HG02642 (cell line): ENCODE data around the gene CCSER1.
"Not testable (repeated sequence)": the region's sequence is repeated elsewhere in the genome, so short reads cannot be mapped to it uniquely, and the experiment has no call there.

Source experiments
- ATAC-seq: cut with Tn5 transposase; IDR thresholded peaks from one replicate; pipeline ENCODE4 v1.9.1; 2021; ENCODE audit warnings: mild to moderate bottlenecking; ENCODE audit not compliant: unreplicated experiment, poor library complexity

The CCSER1 gene

DNA sequence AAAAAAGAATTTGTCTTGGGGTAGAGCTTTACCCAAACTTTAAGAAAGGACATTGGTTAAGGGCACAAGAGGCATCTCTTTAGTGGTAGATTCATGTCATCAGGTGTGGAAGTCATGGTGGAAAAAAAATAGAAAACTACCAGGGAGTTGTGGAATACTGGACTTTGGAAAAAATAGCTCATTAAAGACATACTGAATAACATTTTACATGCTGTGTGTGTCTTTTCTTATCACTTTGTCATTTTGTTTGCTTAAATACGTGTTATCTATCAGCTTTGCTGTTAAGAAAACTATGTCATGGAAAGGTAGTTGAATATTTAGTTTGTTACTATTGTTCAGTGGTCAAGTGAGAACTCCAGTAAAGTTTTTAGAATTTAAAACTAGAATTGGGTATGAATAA lies 147.0 kb downstream of the CCSER1 start:
- no peak for ATAC-seq

DNA sequence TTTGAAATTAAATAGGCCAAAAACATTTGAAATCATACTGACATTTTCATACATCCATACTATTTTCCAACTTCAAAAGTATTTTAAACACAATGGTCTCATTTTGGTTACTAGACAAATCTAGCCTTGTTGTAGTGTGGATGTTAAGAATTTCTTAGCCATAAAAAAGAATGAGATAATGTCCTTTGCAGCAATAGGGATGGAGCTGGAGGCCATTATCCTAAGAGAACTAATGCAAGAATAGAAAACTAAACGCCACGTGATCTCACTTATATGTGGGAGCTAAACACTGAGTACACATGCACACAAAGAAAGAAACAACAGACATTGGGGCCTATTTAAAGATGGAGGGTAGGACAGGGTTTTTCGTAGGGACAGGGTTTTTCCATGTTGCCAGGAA lies 153.8 kb downstream of the CCSER1 start:
- ATAC-seq: no peak

DNA sequence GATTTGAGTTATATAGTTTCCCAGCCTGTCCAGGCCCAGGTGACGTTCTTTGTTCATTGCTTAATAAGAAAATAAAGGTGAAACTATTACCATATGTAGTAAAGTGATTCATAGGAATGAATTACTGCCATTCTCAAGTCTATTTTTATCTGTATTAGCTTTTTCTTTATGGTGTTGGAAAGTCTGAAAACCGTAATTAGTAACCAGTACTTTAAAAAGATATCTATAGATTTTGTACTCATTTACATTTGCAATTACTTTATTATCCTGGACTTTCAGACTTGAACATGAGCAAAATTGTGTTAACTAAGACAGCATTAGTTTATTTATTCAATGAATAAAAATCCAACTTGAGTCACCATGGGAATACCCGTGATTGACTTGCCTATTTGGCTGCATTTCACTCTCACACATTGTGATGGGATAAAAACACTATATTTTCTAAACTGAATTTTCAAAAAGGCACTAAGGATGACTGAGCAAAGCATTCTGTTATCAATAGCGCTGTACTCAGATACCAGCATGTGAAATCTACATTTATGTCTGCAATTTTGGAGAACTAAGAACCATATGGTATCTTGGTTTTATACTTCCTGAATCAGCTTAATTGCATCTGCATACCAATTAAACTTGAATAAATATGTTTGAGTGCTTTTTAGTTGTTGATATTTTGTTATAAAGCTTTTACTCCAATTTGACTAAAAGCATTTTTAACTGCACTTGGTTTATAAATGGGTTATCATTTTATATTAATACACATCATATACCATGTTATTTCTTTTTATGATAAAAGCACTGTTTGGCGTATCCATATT lies 154.6 kb downstream of the CCSER1 start:
- no peak for ATAC-seq

DNA sequence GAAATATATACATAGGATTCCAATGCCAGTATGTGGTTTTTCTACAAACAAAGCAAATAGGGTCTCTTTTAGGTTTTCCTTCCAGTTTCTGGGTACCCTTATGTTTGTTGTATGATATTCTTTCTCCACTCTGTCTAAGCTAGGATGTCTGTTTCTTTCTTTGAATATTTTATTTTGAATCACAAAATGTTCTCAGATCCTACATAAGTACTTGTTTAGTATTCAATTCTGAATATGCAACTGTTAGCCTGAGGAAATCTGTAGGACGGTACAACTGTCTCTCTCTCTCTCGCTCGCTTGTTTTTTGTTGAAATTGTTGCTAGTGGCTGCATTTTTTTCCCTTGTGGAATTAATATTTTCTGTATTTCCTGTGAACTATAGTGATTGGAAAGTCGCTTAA lies 163.2 kb downstream of the CCSER1 start:
- no peak for ATAC-seq

DNA sequence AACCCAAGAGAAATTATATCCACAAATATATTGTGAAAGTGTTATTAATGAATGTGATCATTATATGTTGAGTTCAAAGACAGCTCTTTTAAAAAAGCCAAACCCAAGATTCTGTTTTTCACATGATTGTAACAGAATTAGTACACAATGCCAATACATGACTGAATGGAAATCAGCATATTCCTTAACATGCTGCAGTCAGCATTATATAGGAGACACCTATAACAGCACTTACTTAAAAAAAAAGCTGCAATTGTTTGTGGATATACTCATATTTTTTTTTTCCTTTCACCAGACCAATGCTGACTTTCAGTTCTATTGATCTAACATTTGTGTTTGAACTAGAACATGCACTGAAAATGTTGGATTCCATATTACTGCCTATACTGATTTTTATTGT lies 165.2 kb downstream of the CCSER1 start:
- no peak for ATAC-seq

DNA sequence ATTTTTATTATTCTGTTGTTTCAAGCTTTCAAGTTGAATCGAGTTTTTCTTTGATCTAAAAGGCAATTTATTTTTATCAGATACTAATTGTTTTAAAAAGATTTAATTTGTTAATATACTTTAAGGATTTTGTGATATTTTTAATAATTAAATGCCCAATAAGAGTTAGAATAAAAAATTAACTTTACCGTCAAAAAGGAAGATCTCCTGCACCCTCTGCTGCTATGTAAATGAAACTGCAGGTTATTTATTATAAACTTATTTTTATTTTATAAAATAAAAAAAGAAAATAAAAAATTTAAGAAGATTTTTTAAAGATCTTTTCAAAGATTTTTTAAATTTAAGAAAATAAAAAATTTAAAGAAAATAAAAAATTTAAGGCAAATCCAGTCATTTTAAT lies 166.1 kb downstream of the CCSER1 start:
- ATAC-seq: no peak

DNA sequence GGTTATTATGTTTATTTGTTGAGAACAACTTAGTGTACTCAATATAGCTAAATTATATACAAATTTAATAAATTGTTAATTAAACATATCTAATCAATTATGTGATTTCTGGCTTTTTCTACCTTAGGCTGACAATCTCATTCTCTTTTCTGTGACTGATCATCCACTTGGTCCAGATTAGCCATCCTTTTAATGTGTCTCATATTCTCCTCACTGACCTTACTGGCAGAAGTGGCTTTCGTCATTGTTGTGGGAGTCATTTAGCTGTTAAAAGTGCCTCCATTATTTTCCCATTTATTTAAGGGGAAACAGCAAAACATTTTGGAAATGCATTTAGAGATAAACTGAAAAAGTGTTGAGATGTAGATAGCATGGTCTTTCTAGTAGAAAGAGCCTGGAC lies 172.2 kb downstream of the CCSER1 start:
- ATAC-seq: no peak

DNA sequence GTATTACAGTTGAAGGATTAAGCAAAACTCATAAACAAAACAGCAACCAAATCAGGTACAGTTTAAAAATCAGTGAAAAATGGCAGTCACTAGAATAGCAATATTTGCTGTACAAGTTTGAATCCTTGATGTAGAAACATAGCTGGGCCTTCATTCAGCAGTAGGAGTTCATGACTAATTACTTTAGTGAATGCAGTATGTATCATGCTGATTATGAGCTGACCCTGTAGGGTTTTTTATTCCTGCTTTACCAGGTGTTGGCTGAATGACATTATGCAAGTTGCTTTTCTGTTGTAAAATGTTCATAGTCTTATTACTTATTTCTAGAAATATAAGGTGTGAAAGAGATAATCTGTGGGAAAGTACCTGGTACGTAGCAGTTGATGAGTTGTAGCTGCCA lies 179.6 kb downstream of the CCSER1 start:
- ATAC-seq: no peak

DNA sequence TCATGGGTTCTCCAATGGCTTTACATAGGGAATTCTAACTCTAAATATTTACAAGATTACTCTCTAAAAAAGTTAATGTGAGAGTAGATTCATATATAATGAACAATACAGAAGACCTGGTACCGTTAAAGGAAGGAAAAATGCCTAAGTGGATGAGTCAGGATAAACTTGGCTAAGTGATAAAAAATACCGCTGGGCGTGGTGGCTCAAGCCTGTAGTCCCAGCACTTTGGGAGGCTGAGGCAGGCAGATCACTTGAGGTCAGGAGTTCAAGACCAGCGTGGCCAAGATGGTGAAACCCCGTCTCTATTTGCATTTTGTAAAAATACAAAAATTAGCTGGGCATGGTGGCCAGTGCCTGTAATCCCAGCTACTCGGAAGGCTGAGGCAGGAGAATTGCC lies 189.9 kb downstream of the CCSER1 start:
- ATAC-seq: not testable (repeated sequence)

DNA sequence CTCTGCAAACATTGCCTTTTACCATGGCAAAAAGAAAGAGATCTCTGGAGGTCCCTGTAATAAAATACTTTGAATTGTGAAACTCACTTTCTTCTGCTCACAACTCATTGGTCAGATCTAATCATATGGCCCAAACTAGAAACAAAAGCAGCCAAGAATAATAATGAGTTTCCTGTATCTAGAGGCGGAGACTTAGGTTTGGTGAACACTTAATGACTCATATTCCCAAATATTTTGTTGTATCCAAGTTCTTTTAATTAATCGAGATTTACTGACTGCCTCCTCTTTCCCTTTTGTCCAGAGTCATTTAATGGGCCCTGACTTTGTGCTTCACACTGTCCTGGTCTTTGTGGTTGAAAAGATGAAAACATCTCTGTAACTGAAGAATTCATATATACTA lies 190.6 kb downstream of the CCSER1 start:
- ATAC-seq: no peak

DNA sequence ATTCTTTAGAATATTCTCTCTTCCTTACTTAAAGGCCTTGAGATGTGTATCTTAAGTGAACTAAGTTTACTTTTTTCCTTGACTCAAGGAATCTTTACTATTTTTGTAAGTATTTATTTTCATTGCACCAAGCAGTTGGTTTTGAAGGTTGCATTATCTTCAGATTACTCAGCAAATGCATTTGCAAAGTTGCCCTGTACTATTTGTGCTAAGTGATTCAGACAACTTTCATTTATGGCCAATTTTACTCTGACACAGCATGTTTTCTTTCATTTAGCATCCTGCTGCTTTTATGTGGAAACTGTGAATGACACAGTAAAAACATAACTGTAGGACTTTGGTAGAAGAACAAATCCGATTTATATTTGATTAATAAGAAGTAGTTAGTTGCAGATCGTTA lies 191.0 kb downstream of the CCSER1 start:
- no peak for ATAC-seq

DNA sequence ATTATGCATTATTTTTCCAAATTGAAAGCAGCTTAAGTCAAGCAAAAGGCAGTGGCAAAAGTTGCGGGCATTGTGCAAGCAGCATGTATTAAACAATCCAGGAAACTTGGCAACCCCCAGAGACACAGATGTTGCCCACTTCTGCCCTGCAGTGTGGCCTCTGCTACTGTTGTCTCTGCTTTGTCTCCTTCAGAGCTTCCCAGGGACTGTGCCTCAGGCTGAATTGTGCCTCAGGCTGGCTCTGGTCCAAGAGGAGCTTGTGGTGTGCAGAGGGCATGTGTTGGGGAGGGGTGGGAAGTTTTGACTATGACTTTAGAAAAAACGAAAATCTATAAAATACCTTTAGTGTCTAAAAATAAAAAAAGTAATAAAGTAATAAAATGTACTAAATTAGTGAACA lies 201.4 kb downstream of the CCSER1 start:
- no peak for ATAC-seq

DNA sequence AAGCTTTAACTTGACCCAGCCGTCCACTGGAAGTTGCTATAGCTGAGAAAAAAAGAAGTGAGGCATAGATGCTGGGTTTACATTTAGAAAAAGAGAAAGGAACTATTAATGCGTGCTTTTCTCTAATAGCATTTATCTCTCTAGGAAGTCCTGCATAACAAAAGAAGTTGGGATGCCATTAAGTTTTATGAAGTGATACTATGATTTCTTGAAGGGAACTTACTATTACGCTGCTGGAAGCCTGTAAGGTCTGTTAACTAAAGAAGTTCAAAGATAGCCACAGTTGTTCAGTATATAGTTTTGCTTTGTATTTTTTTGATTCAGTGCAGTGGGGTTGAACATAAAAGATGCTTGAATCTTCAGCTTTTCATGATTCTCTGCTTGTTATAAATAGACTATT lies 203.4 kb downstream of the CCSER1 start:
- ATAC-seq: no peak

DNA sequence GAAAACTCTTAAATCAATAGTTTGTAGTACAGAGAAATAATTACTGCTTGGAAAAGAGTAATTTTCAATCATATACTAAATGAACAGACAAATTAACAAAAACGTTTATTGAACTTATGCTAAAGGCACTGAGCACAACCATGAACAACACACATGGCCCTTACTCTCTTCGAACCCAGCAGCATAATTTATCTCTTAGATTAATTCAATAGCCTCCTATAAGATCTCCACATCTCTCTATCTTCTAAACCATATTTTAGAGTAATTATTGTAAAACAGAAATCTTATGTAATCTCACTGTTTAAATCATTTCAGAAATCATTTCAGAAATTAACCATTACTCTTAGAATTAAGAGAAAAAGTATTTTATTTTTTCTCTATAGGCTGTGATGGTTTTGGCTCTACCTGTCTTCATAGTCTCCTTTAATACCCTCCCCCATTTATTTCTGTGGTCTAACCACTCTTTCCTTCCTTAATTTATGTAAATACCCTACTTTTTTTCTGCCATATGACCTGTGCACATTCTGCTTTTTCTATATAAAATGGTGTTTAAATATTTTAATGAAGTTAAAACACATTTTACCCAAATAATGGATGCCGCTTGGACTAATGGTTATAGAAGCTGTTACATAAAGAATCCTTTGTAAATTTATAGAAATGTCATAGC lies 218.5 kb downstream of the CCSER1 start:
- ATAC-seq: no peak

DNA sequence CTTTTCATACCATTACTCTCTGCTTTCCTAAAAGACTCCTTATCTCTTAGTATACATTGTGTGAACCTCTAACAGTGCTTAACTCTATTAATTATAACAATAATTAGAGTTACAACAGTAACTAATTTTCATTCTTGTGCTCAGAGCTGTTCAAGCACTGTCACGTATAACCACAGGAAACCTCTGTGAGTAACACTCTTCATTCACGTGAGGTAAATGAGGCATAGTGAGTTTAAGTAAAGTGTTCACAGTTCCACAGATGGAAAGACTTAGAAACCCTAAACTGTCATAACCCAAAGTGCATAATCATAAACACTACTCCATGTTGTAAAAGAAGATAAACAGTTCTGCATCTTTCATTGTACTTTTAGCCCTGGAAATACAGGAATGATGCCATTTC lies 222.4 kb downstream of the CCSER1 start:
- no peak for ATAC-seq

DNA sequence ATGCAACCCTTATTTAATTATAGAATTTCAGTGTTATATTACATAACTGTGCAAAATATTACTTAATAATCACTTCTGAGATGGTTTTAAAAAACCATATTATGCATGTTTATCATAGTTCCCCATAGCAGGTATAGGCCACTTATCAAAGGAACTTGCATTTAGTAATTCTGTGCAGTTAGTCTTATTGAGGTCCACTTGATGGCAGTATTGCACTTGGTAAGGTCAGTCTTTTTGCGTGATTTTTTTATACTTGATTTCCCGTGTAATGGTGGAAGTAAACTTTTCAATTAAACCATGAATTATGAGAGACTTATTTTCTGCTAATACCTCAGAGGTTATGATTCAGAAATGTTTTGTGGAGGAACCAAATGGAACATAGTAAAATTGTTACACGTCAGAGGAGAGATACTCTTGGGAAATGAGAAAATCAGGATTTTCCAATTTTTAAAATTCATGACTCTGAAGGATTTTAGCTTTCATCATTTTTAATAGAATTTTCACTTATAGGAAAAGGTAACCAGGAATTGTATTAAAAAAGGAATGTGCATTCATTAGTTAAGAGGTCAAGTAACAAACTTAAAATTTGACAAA lies 230.0 kb downstream of the CCSER1 start:
- no peak for ATAC-seq

DNA sequence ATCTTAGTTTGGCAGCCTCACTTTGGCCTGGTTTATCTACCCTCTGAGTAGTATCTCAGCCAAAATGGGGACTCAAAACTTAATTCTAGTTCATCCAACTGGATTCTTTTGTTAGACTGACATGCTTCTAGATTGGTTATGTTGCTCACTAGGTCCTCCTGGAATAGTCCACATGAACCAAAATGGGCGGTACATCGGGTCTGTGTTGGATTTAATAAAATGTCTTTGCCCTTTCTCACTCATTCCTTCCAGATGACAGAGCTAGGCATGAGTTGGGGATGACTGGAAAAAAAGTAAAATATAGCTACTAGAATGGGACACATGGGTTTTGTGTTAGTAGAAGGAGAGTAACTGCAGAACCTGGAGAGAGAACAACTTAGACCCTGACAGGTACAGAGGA lies 247.9 kb downstream of the CCSER1 start:
- ATAC-seq: no peak

DNA sequence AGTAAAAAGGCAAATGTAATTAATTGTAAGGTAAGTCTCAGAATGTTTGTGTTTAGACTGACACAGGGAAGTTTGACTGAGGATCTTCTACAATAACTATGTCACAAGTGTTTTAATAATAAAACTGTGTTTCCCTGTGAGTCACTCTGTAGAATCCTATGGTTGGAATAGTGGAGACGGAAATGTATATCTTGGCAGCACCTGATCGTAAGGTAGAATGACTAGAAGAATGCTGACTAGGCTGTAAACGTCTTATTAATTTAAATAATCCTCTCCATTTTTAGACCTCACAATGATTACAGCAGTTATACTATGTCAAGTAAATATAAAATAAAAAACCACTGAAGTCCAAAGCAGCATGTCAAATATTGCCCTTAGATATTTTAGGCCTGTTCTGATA lies 266.0 kb downstream of the CCSER1 start:
- no peak for ATAC-seq

DNA sequence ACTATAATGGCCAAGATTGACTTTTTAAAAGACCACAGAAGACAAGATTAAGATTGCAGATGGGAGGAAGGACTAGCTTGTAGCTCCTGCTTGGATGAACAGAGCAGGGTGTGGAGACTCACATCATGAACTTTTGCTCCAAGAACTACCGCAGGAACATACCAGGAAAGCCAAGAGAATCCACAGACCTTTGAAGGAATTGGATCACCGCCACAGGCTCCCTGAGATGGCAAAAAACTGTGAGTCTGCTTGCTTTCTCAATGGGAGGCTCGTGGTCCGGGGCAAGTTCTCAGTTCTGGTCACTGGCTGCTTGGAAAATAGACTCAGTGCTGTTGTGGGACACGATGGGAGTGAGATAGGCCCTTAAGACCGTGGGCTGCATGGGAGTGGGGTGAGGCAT lies 276.6 kb downstream of the CCSER1 start:
- ATAC-seq: no peak

DNA sequence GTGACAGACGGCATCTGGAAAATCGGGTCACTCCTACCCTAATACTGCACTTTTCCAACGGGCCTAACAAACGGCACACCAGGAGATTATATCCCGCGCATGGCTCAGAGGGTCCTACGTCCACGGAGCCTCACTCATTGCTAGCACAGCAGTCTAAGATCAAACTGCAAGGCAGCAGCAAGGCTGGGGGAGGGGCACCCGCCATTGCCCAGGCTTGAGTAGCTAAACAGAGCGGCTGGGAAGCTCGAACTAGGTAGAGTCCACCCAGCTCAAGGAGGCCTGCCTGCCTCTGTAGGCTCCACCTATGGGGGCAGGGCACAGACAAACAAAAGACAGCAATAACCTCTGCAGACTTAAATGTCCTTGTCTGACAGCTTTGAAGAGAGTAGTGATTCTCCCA lies 280.7 kb downstream of the CCSER1 start:
- ATAC-seq: not testable (repeated sequence)

DNA sequence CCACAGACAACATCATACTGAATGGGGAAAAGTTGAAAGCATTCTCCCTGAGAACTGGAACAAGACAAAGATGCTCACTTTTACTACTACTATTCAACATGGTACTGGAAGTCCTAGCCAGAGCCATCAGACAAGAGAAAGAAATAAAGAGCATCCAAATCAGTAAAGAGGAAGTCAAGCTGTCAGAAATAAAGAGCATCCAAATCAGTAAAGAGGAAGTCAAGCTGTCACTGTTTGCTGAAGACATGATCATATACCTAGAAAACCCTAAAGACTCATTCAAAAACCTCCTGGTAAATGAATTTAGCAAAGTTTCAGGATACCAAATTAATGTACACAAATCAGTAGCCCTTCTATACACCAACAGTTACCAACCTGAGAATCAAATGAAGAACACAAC lies 285.6 kb downstream of the CCSER1 start:
- not testable (repeated sequence) for ATAC-seq

DNA sequence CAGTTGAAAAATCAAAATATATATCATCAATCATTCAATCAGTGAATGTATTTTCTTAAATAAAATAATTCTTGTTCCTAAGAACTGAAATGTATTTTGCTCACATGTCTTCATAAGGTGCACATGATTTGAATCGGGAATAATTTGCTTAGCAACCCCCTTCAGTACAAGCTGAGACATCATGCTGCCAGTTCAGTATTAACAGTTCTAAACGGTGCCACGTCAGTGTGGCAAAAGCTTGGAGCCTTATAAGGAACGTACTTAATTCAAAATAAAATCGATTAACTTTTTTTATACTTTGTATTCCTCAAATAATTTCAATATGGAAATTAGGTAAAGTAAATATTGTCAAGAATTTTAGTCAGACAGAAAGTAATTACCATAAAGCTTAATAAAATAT lies 287.9 kb downstream of the CCSER1 start:
- ATAC-seq: no peak
